ENCODE results near the gene DUSP5. TPM values are rescaled to one million over a fixed set of nuclear protein-coding genes. Genes with fewer than 3 reads are reported as not detected.

DUSP5 gene
- total and polyA plus RNA-seq, 2 of the 8 experiments (the other 6 are each of a cell fraction or from before 2014, with no cell fraction given) = 13.6 to 30.3 TPM

DNA sequence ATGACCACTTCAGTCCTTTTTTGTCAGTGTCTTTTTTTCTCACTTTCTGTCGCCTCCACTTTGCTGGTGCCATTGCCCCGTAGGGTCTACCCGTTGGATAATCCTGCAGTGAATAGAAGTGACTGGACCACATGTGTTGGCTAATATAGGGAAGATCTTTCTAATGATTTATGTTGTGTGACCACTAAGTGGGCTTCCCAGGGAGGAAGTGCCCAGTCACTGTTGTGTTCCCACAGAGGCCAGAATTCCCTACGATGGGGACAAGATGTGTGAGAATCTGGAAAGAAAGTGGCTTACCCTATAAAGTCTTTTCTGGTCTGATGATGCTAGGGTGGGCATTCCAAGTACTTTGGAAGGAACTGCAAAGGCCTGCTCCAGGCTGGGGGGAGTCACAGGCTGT lies 41.4 kb downstream of the DUSP5 start:
- H2BK120ac ChIP-seq (replicated peaks; ENCODE audit: low read depth, low read length) = no peak overlapping the region
- H3K27ac ChIP-seq (ENCODE audit: low read depth, low read length) = no peak overlapping the region
- no peaks in the 10 kb centered on the region for H3K9me3 ChIP-seq (ENCODE audit: insufficient read depth in 2 of 2, low read depth in 1 of 2, low read length in 1 of 2)
- H3K18ac ChIP-seq (ENCODE audit: extremely low read depth, low read length) = no peak overlapping the region
- POLR2A ChIA-PET (ENCODE audit: partially characterized antibody) = interaction anchor here (0.8 kb wide), 1 partner anchor 9 kb away, joined by 3 read pairs; no protein-coding TSS in a partner anchor
- no peak overlapping the region for H2AK5ac ChIP-seq (ENCODE audit: low read depth, low read length)
- no peak overlapping the region for H2BK20ac ChIP-seq (ENCODE audit: low read length)
- no peak overlapping the region for H3K56ac ChIP-seq (replicated peaks; ENCODE audit: insufficient read length, low read depth, low read length)
- H3K23ac ChIP-seq (ENCODE audit: insufficient read length) = no peak overlapping the region
- no peak overlapping the region for H3K9ac ChIP-seq (replicated peaks in 1 of 4; ENCODE audit: extremely low read depth in 1 of 4, low read depth in 3 of 4, low read length in 3 of 4)
- FAIRE-seq = no peak
- H3K4ac ChIP-seq (replicated peaks; ENCODE audit: insufficient read length, low read depth, low read length) = no peak overlapping the region
- DNase-seq (ENCODE audit: low read depth in 1 of 2, low spot score in 2 of 2) = no peak
- H4K20me1 ChIP-seq (replicated peaks in 1 of 2; ENCODE audit: control insufficient read depth in 1 of 2, insufficient read depth in 2 of 2, low read length in 2 of 2) = no peaks in the 10 kb centered on the region
- H3K79me1 ChIP-seq (ENCODE audit: low read depth, low read length) = no peaks in the 10 kb centered on the region
- H4K5ac ChIP-seq (ENCODE audit: insufficient read length, low read depth, low read length) = no peak overlapping the region
- H3K4me1 ChIP-seq (replicated peaks in 1 of 4; ENCODE audit: control insufficient read depth in 3 of 4, insufficient read depth in 4 of 4, low read length in 3 of 4) = no peaks in the 10 kb centered on the region
- H2BK15ac ChIP-seq (ENCODE audit: low read length) = no peak overlapping the region
- no peak overlapping the region for H2AFZ ChIP-seq (ENCODE audit: low read length)
- no peak overlapping the region for H3K4me3 ChIP-seq (ENCODE audit: extremely low read depth in 1 of 4, insufficient read depth in 2 of 4, low read depth in 3 of 4, low read length in 4 of 4)
- H4K8ac ChIP-seq (ENCODE audit: extremely low read depth, insufficient read depth, low read length) = no peak overlapping the region
- no peak overlapping the region for H2BK5ac ChIP-seq (ENCODE audit: low read depth, low read length)
- 98% methylated on average over 4 of the region's 4 CpGs; no CpG with 5 or more reads in 1 of the 2 experiments for WGBS, 2 experiments (ENCODE audit: extremely low coverage in 1 of 2, insufficient coverage in 1 of 2, insufficient read length in 1 of 2, insufficient replicate concordance in 2 of 2, low coverage in 1 of 2, low lambda C conversion rate in 2 of 2, missing lambda C conversion rate in 1 of 2)
- no peak overlapping the region for H2BK12ac ChIP-seq (ENCODE audit: low read depth, low read length)
- H3K23me2 ChIP-seq (ENCODE audit: low read depth, low read length) = no peaks in the 10 kb centered on the region; the same call in 1 of the 2 replicates
- H4K91ac ChIP-seq (replicated peaks; ENCODE audit: insufficient read length, low read length) = no peak overlapping the region
- no peak overlapping the region for H3K14ac ChIP-seq (ENCODE audit: insufficient read length)
- H3K36me3 ChIP-seq (ENCODE audit: control insufficient read depth in 2 of 4, insufficient read depth in 4 of 4, low read length in 3 of 4) = no peaks in the 10 kb centered on the region
- CTCF ChIA-PET (ENCODE audit: partially characterized antibody) = interaction anchor here (0.9 to 2.4 kb wide), 3 partner anchors 10 to 184 kb away, joined by 3 to 11 read pairs (median 7); no protein-coding TSS in a partner anchor
- H3K4me2 ChIP-seq (ENCODE audit: insufficient read depth in 1 of 2, low read depth in 2 of 2, low read length in 2 of 2) = no peak overlapping the region
- H3K79me2 ChIP-seq (ENCODE audit: control insufficient read depth in 1 of 2, insufficient read depth in 2 of 2, low read length in 2 of 2) = no peaks in the 10 kb centered on the region
- H3K27me3 ChIP-seq (replicated peaks in 1 of 4; ENCODE audit: control insufficient read depth in 3 of 4, extremely low read depth in 1 of 4, insufficient read depth in 3 of 4, low read length in 3 of 4) = no peaks in the 10 kb centered on the region
- no peak for TF ChIP-seq SAP30 (IDR thresholded peaks at IDR 0.05; ENCODE audit: insufficient read depth, insufficient replicate concordance, low read length)
- no peak for TF ChIP-seq KDM4A (IDR thresholded peaks at IDR 0.05; ENCODE audit: low read depth, low read length, severe bottlenecking)
- TF ChIP-seq JUN (IDR thresholded peaks at IDR 0.05; ENCODE audit: low read depth, low read length) = no peak
- TF ChIP-seq JUND (IDR thresholded peaks at IDR 0.05; ENCODE audit: low read length) = no peak
- no peak for TF ChIP-seq FOSL1 (IDR thresholded peaks at IDR 0.05; ENCODE audit: insufficient read depth, low read depth, low read length)
- TF ChIP-seq NANOG (IDR thresholded peaks at IDR 0.05; ENCODE audit: insufficient read depth, low read depth, low read length, poor library complexity, severe bottlenecking) = no peak
- no peak for TF ChIP-seq BRCA1 (IDR thresholded peaks at IDR 0.05; ENCODE audit: low read depth, low read length)
- TF ChIP-seq RFX5 (IDR thresholded peaks at IDR 0.05; ENCODE audit: borderline replicate concordance, low read depth, low read length) = no peak
- no peak for TF ChIP-seq EP300 (IDR thresholded peaks at IDR 0.05; ENCODE audit: borderline replicate concordance in 1 of 2, low read depth in 2 of 2, low read length in 2 of 2)
- no peak for TF ChIP-seq SIRT6 (IDR thresholded peaks at IDR 0.05; ENCODE audit: low read length)
- no peak for TF ChIP-seq ASH2L (IDR thresholded peaks at IDR 0.05; ENCODE audit: low read length)
- no peak for TF ChIP-seq SP4 (IDR thresholded peaks at IDR 0.05; ENCODE audit: low read length)
- no peak for TF ChIP-seq KDM1A (IDR thresholded peaks at IDR 0.05; ENCODE audit: borderline replicate concordance, low read length)
- no peak for TF ChIP-seq BCL11A (IDR thresholded peaks at IDR 0.05; ENCODE audit: low read depth in 2 of 2, low read length in 2 of 2)
